ENCODE data around the gene SMCHD1.
"Not testable (repeated sequence)": the region's sequence is repeated elsewhere in the genome, so short reads cannot be mapped to it uniquely, and the experiment has no call there.

SMCHD1 gene

DNA sequence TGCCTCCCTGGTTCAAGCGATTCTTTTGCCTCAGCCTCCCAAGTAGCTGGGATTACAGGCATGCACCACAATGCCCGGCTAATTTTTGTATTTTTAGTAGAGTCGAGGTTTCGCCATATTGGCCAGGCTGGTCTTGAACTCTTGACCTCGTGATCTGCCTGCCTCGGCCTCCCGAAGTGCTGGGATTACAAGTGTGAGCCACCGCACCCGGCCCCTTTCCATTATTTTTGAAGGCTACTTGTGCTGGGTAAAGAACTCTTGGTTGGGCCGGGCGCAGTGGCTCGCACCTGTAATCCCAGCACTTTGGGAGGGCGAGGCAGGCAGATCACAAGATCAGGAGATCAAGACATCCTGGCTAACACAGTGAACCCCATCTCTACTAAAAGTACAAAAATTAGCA, 23.4 kb downstream of the SMCHD1 start:
- DNase-seq (ENCODE audit: low spot score); H3K27me3 Mint-ChIP-seq (ENCODE audit: low read depth); H3K9me3 Mint-ChIP-seq; H3K27ac Mint-ChIP-seq; H3K4me3 Mint-ChIP-seq: not testable (repeated sequence)
- H3K36me3 Mint-ChIP-seq (ENCODE audit: low read depth) = peaks cover 69% of the 10 kb centered on the region
- peaks cover 44% of the 10 kb centered on the region for H3K4me1 Mint-ChIP-seq (ENCODE audit: low read depth)

DNA sequence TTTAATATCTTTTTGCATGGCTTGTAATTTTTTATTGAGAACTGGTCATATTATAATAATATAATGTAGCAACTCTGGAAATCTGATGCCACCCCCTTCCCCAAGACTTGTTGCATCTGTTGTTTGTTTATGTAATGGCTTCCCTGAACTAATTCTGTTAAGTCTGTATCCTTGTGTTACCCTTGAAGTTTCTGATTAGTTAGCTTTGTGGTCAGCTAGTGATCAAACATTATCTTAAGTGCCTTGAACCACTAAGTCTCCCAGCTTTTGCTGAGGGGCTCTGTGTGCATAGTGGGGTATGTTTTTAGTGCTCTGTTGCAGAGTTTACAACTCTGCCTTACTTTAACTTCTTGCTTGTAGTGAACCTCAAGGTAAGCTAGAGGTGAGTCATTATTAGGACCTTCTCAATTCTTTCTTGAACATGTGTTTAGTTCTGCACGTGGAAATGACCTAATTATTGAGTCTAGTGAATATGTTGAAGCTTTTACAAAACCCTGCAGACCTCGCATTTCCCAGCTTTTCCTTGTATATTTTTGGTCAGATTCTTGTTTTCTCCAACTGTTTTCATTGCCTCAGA, 24.8 kb downstream of the SMCHD1 start:
- peaks cover 42% of the 10 kb centered on the region for H3K4me1 Mint-ChIP-seq (ENCODE audit: low read depth)
- H3K27me3 Mint-ChIP-seq (ENCODE audit: low read depth) = no peaks in the 10 kb centered on the region
- H3K27ac Mint-ChIP-seq = peak overlapping the region; percentile 33
- H3K9me3 Mint-ChIP-seq = no peaks in the 10 kb centered on the region
- no peak overlapping the region for H3K4me3 Mint-ChIP-seq
- DNase-seq (ENCODE audit: low spot score) = no peak
- peaks cover 67% of the 10 kb centered on the region for H3K36me3 Mint-ChIP-seq (ENCODE audit: low read depth)

DNA sequence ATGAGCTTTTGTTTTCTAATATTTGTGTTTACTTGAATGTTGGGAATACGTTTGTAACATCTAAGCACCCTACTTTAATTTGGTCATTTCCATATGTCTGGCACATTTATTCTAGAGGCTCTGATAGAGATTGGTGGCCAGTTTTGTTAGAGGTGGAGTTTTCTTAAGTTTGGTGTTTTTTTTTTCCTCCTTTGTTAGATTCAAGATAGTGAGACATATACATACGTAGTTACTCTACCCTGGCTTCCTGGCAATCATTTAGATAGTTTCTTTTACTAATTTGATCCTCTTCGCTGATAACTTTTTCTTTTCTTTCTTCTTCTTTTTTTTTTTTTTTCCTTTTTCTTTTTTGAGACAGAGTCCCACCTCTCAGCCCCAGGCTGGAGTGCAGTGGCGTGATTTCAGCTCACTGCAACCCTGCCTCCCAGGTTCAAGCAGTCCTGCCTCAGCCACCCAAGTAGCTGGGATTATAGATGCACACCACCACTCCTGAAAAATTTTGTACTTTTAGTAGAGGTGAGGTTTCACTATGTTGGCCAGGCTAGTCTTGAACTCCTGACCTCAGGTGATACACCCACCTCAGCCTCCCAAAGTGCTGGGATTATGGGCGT, 26.6 kb downstream of the SMCHD1 start:
- DNase-seq (ENCODE audit: low spot score) = no peak
- H3K27me3 Mint-ChIP-seq (ENCODE audit: low read depth) = no peaks in the 10 kb centered on the region
- peak overlapping the region; percentile 69 for H3K4me3 Mint-ChIP-seq
- peak overlapping the region; percentile 82 for H3K27ac Mint-ChIP-seq
- H3K4me1 Mint-ChIP-seq (ENCODE audit: low read depth) = peaks cover 42% of the 10 kb centered on the region
- H3K9me3 Mint-ChIP-seq = peaks cover 17% of the 10 kb centered on the region
- peaks cover 69% of the 10 kb centered on the region for H3K36me3 Mint-ChIP-seq (ENCODE audit: low read depth)

DNA sequence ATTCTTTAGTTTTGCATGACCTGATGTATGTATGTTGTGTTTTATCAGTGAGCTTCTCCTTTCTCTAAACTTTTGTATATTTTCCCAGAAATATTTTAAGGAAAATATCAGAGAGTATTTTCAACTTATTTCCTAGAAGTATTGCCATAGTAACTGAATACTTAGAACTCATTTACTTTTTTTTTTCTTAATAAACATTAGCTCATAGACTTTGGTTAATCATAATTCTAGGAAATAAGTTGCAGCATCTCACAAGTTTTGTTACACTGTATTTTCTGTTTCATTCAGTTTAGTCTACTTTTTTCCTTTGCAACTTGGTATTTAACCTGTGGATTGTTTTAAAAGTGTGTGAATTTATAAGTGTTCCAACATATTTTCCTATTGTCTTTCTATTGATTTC, 27.5 kb downstream of the SMCHD1 start:
- peak overlapping the region; percentile 69 for H3K4me3 Mint-ChIP-seq
- H3K4me1 Mint-ChIP-seq (ENCODE audit: low read depth) = peaks cover 49% of the 10 kb centered on the region
- H3K9me3 Mint-ChIP-seq = peaks cover 25% of the 10 kb centered on the region
- H3K36me3 Mint-ChIP-seq (ENCODE audit: low read depth) = peaks cover 69% of the 10 kb centered on the region
- no peak for DNase-seq (ENCODE audit: low spot score)
- H3K27ac Mint-ChIP-seq = peak overlapping the region; percentile 86
- H3K27me3 Mint-ChIP-seq (ENCODE audit: low read depth) = no peaks in the 10 kb centered on the region

DNA sequence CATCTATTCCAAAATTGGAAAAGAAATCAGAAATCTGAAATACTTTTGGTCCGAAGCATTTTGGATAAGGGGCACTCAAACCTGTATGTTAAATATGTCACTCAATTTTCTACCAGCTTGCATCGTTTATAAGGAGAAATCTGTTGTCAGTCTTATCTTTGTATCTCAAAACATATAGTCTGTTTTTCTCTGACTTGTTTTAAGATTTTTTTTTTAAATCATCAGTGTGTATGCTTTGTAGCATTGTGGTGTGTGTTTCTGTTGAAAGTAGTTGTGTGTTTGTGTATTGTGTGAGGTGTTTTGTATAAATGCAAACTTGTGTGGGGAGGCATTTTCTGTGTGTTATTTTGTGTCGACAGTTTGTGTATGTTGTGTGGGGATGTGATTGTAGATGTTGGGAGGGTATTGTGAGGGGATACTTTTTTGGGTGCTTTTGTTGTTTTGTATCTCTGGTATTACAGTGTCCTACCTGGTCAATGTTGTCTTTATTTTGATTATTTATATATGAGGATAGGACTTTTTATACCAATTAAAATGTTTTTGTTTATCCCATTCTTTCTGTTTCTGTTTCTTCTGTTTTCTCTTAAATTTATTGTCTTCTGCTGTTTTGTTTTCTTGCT, 30.9 kb downstream of the SMCHD1 start:
- Mint-ChIP-seq H3K36me3 (ENCODE audit: low read depth) (peaks cover 68% of the 10 kb centered on the region), H3K27me3 (ENCODE audit: low read depth) (no peaks in the 10 kb centered on the region), H3K27ac (peak overlapping the region; percentile 36), H3K4me3 (no peak overlapping the region), H3K9me3 (peaks cover 25% of the 10 kb centered on the region), H3K4me1 (ENCODE audit: low read depth) (peaks cover 38% of the 10 kb centered on the region)
- DNase-seq (ENCODE audit: low spot score) = no peak

DNA sequence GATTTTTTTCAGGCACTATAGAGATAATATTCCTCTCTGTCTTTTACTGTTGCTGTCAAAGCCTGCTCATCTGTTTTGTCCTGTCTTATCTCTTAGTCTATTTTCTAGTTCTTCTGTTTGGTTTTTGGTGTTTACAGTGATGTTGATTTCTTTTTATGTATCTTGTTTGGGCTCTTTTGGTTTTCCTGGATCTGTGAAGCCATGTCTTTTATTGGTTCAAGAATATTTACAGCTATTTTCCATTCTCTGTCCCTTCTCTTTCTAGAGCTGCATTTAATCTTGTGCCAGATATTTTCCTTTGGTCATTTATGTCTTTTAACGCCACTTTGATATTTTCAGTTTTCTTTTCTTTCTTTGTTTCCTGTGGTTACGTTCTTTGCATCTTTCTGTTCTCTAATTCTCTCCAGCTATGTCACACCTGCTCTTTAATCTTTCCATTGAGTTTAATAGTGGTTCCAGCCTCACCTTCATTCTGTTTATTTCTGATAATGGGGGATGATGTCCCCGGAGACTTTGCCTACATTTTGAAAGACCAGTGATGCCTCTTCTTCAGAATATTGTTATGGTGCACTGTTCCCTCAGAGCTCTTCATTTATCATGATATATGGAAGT, 32.0 kb downstream of the SMCHD1 start:
- H3K36me3 Mint-ChIP-seq (ENCODE audit: low read depth) = peaks cover 68% of the 10 kb centered on the region
- H3K9me3 Mint-ChIP-seq = peaks cover 25% of the 10 kb centered on the region
- H3K27ac Mint-ChIP-seq = peak overlapping the region; percentile 83
- peak overlapping the region; percentile 27 for H3K4me3 Mint-ChIP-seq
- H3K27me3 Mint-ChIP-seq (ENCODE audit: low read depth) = no peaks in the 10 kb centered on the region
- DNase-seq (ENCODE audit: low spot score) = no peak
- H3K4me1 Mint-ChIP-seq (ENCODE audit: low read depth) = peaks cover 32% of the 10 kb centered on the region

DNA sequence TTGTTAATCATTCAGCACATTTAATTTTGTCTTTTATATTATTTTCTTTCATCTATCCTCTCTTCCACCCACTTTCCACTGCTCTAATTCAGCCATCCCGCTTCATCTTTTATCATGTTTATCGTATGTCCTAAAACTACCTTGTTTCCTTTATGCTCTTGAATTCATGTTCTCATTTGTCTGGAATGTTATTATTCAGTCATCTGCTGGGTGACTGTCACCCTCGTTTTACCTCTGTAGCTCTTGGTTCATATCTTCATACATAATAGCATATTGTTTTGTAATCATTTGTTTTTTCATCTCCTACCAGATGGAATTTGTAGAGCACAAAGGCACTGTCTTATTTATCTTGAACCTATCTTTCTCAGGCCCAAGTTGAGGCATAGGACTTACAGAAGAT, 37.0 kb downstream of the SMCHD1 start:
- DNase-seq (ENCODE audit: low spot score) = no peak
- H3K27ac Mint-ChIP-seq = peak overlapping the region; percentile 17
- H3K27me3 Mint-ChIP-seq (ENCODE audit: low read depth) = no peaks in the 10 kb centered on the region
- peaks cover 3% of the 10 kb centered on the region for H3K9me3 Mint-ChIP-seq
- H3K4me3 Mint-ChIP-seq = no peak overlapping the region
- peaks cover 15% of the 10 kb centered on the region for H3K4me1 Mint-ChIP-seq (ENCODE audit: low read depth)
- H3K36me3 Mint-ChIP-seq (ENCODE audit: low read depth) = peaks cover 61% of the 10 kb centered on the region

DNA sequence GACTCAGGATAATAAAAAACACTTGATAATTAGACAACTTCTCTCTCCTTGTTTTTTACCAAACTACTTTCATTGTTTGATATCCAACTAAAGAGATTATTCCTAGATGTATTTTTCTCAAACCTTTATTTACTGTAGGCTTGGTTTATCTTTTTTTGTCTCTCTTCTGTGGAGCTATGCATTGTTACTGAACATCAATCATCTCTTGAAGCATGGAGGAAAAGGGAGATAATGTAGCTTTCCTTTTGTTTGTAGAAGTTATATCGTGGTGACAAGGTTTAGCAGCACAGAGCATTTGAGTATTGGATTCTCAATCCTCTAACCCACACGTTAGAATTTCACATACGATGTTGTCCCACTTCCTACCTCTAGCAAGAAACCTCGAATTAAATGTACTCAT, 41.7 kb downstream of the SMCHD1 start:
- Mint-ChIP-seq H3K27ac (peak overlapping the region; percentile 26), H3K36me3 (ENCODE audit: low read depth) (peaks cover 65% of the 10 kb centered on the region)

DNA sequence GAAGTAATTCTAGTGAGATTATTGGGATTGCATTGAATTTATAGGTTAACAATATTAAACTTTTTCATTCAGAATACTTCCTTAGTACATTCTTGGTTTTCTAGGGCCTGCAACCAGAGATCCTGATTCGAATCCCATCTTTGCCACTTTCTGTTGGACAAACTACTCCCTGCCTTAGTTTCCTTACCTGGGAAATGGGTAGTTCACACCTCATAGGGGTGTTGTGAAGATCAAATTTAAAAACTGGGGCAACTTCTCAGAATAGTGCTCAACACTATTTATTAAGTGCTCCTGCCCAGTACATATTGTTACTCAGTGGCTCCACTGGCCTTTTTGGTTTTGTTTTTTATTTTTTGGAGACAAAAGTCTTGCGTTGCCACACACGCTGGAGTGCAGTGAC, 43.5 kb downstream of the SMCHD1 start:
- Mint-ChIP-seq H3K27me3 (ENCODE audit: low read depth) (no peaks in the 10 kb centered on the region), H3K9me3 (no peaks in the 10 kb centered on the region), H3K27ac (no peak overlapping the region), H3K4me3 (no peak overlapping the region), H3K36me3 (ENCODE audit: low read depth) (peaks cover 68% of the 10 kb centered on the region), H3K4me1 (ENCODE audit: low read depth) (peaks cover 10% of the 10 kb centered on the region)
- DNase-seq (ENCODE audit: low spot score) = no peak

More for the DNA sequence above, 41.7 kb downstream of the SMCHD1 start:
- peaks cover 8% of the 10 kb centered on the region for H3K4me1 Mint-ChIP-seq (ENCODE audit: low read depth)
- DNase-seq (ENCODE audit: low spot score) = no peak
- no peak overlapping the region for H3K4me3 Mint-ChIP-seq
- H3K27me3 Mint-ChIP-seq (ENCODE audit: low read depth) = no peaks in the 10 kb centered on the region
- no peaks in the 10 kb centered on the region for H3K9me3 Mint-ChIP-seq

DNA sequence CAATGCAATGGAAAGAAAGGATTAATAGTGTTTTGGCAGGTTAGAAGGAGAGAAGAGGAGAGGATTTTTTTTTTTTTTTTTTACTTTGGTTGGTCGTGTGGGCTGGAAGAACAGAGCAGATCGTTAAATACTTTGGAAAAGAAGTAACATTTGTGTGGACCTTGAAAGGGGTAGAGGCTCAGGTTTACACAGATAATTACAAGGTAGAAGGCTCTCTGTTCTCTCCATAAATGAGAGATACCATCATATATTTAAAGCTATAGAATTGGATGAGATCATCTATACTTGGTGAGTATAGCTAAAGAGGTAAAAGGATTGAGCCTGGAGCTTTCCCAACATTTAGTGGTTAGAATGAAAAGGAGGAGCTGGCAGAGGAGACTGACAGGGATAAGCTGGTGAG, 49.0 kb downstream of the SMCHD1 start:
- Mint-ChIP-seq H3K27ac (no peak overlapping the region), H3K27me3 (ENCODE audit: low read depth) (no peaks in the 10 kb centered on the region), H3K36me3 (ENCODE audit: low read depth) (peaks cover 58% of the 10 kb centered on the region), H3K9me3 (no peaks in the 10 kb centered on the region), H3K4me3 (no peak overlapping the region), H3K4me1 (ENCODE audit: low read depth) (peaks cover 17% of the 10 kb centered on the region)
- DNase-seq (ENCODE audit: low spot score) = no peak

DNA sequence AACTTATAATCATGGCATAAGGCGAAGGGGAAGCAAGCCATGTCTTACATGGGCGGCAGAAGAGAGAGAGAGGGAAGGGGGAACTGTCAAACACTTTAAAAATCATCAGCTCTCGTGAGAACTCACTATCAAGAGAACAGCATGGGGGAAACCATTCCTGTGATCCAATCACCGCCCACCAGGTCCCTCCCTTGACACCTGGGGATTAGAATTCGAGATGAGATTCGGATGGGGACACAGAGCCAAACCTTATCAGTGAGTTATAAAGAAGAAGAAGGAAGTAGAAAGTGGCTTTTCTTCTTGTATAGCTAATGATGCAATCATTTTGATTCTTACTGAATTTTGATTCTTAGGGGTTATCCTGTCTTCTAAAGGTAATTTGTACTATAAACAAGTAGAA, 51.4 kb downstream of the SMCHD1 start:
- Mint-ChIP-seq H3K27me3 (ENCODE audit: low read depth) (no peaks in the 10 kb centered on the region), H3K4me3 (no peak overlapping the region), H3K36me3 (ENCODE audit: low read depth) (peaks cover 63% of the 10 kb centered on the region), H3K27ac (peak overlapping the region; percentile 36), H3K9me3 (no peaks in the 10 kb centered on the region), H3K4me1 (ENCODE audit: low read depth) (peaks cover 15% of the 10 kb centered on the region)
- DNase-seq (ENCODE audit: low spot score) = no peak

DNA sequence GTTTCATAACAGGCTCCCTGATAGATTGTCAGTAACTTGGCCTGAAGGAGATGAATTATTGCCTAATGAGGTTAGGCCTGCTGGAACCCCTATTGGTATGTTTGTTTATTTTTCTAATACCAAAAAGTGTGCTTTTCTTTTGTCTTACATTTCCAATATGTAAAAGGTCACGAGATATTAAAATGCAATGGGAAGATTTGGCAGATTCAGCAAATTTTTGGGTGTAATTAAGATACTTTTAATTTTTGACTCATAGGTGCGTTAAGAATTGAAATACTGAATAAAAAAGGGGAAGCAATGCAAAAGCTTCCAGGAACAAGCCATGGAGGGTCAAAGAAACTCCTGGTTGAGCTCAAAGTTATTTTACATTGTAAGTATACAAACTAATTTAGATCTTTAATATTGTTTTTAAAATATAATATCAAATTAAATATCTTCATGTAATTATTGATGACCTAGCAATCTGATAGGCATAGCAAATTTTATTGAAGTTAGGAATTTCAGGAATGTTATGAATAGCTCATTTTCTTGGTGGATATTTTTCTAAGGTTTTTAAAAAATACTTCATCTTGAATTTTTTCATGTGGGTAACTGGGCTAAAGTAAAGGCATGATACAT, 52.1 kb downstream of the SMCHD1 start:
- no peak overlapping the region for H3K4me3 Mint-ChIP-seq
- peaks cover 68% of the 10 kb centered on the region for H3K36me3 Mint-ChIP-seq (ENCODE audit: low read depth)
- no peak for DNase-seq (ENCODE audit: low spot score)
- H3K27ac Mint-ChIP-seq = no peak overlapping the region
- peaks cover 18% of the 10 kb centered on the region for H3K4me1 Mint-ChIP-seq (ENCODE audit: low read depth)
- no peaks in the 10 kb centered on the region for H3K27me3 Mint-ChIP-seq (ENCODE audit: low read depth)
- no peaks in the 10 kb centered on the region for H3K9me3 Mint-ChIP-seq

DNA sequence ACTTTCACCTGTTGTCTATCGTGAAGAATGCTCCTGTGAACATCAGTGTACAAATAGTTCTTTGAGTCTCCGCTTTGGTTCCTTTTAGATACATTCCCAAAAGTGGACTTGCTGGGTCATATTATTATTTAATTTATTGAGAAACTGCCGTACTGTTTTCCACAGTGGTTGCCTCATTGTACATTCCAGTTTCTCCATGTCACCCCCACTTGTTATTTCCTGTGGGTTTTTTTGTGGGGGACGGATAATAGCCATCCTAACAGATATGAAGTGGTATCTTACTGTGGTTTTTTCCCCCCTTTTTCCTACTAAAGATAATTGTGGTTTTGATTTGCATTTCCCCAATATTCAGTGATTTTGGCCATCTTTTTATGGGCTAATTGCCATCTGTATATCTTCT, 53.8 kb downstream of the SMCHD1 start:
- peaks cover 18% of the 10 kb centered on the region for H3K4me1 Mint-ChIP-seq (ENCODE audit: low read depth)
- DNase-seq (ENCODE audit: low spot score) = no peak
- no peak overlapping the region for H3K4me3 Mint-ChIP-seq
- no peaks in the 10 kb centered on the region for H3K9me3 Mint-ChIP-seq
- no peaks in the 10 kb centered on the region for H3K27me3 Mint-ChIP-seq (ENCODE audit: low read depth)
- peaks cover 66% of the 10 kb centered on the region for H3K36me3 Mint-ChIP-seq (ENCODE audit: low read depth)
- H3K27ac Mint-ChIP-seq = no peak overlapping the region

DNA sequence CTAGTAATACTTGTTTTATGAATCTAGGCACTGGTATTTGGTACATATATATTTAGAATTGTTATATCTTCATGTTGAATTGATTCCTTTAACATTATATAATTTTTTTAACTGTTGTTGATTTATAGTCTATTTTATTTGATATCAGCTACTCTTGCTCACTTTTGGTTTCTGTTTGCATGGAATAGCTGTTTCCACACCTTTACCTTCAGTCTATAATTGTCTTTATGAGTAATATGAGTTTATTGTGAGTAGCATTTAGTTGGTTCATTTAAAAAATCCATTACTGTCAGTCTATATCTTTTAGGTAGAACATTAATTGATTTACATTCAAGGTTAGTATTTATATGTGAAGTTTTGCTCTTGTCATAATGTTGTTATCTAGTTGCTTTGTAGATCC, 58.6 kb downstream of the SMCHD1 start:
- H3K36me3 Mint-ChIP-seq (ENCODE audit: low read depth) = peaks cover 74% of the 10 kb centered on the region
- DNase-seq (ENCODE audit: low spot score) = no peak
- no peaks in the 10 kb centered on the region for H3K9me3 Mint-ChIP-seq
- H3K4me1 Mint-ChIP-seq (ENCODE audit: low read depth) = peaks cover 17% of the 10 kb centered on the region
- no peaks in the 10 kb centered on the region for H3K27me3 Mint-ChIP-seq (ENCODE audit: low read depth)
- H3K4me3 Mint-ChIP-seq = no peak overlapping the region
- peak overlapping the region; percentile 53 for H3K27ac Mint-ChIP-seq
